ENCODE measurements around the gene LRRC10B.

LRRC10B gene

GRCh38 chr11:61486779-61487178 is 21.8 kb upstream of the LRRC10B start:
- DNase-seq (ENCODE audit: low read depth, low spot score): no peak

- DNase-seq (ENCODE audit: low read depth, low spot score): no peak
These were observed 21.1 kb upstream of the LRRC10B start for GRCh38 chr11:61487342-61488025.

- no peak for DNase-seq (ENCODE audit: low read depth, low spot score)
These were observed 19.8 kb upstream of the LRRC10B start for GRCh38 chr11:61488651-61489291.

GRCh38 chr11:61489833-61490721 is 18.5 kb upstream of the LRRC10B start:
- DNase-seq (ENCODE audit: low read depth, low spot score): no peak

GRCh38 chr11:61491736-61492395 is 16.7 kb upstream of the LRRC10B start:
- no peak for DNase-seq (ENCODE audit: low read depth, low spot score)

- DNase-seq (ENCODE audit: low read depth, low spot score): no peak
These were observed 14.1 kb upstream of the LRRC10B start for GRCh38 chr11:61494381-61494961.

- DNase-seq (ENCODE audit: low read depth, low spot score): no peak
These were observed 12.5 kb upstream of the LRRC10B start for GRCh38 chr11:61495801-61496601.

GRCh38 chr11:61496602-61497400 is 11.7 kb upstream of the LRRC10B start:
- DNase-seq (ENCODE audit: low read depth, low spot score): no peak

- DNase-seq (ENCODE audit: low read depth, low spot score): no peak
These were observed 11.1 kb upstream of the LRRC10B start for GRCh38 chr11:61497473-61497872.

GRCh38 chr11:61497876-61498275 is 10.7 kb upstream of the LRRC10B start:
- no peak for DNase-seq (ENCODE audit: low read depth, low spot score)

GRCh38 chr11:61498767-61499341 is 9.7 kb upstream of the LRRC10B start:
- DNase-seq (ENCODE audit: low read depth, low spot score): no peak

- DNase-seq (ENCODE audit: low read depth, low spot score): no peak
These were observed 8.6 kb upstream of the LRRC10B start for GRCh38 chr11:61499816-61500491.

- DNase-seq (ENCODE audit: low read depth, low spot score): no peak
These were observed 6.0 kb upstream of the LRRC10B start for GRCh38 chr11:61502522-61502921.

GRCh38 chr11:61503135-61503770 is 5.3 kb upstream of the LRRC10B start:
- DNase-seq (ENCODE audit: low read depth, low spot score): no peak

GRCh38 chr11:61505106-61505505 is 3.4 kb upstream of the LRRC10B start:
- no peak for DNase-seq (ENCODE audit: low read depth, low spot score)

- DNase-seq (ENCODE audit: low read depth, low spot score): no peak
These were observed 2.9 kb upstream of the LRRC10B start for GRCh38 chr11:61505640-61506155.

GRCh38 chr11:61507012-61507768 is 1.4 kb upstream of the LRRC10B start:
- no peak for DNase-seq (ENCODE audit: low read depth, low spot score)
